Spinal cord (tissue), 10 donors: ENCODE results near the gene DRC7. TPM values are rescaled to one million over a fixed set of nuclear protein-coding genes. Genes with fewer than 3 reads are reported as not detected.

Experiments used
- DNase-seq, 6 donors: peaks; one replicate each; pipeline versions ENCODE4 v3.0.0 to v3.0.0-alpha.2; 2013 to 2015; ENCODE audit warnings: low spot score in 6 of 6, low read depth in 4 of 6
- H3K27ac ChIP-seq: one replicate; pipeline ENCODE4 v1.5.1; 2013; ENCODE audit warnings: low read depth, low read length, control low read depth
- H3K27me3 ChIP-seq: one replicate; pipeline ENCODE4 v1.6.1; 2013; ENCODE audit warnings: low read length; ENCODE audit not compliant: control insufficient read depth, insufficient read depth
- H3K36me3 ChIP-seq: one replicate; pipeline ENCODE4 v1.6.1; 2013; ENCODE audit warnings: low read length; ENCODE audit not compliant: control insufficient read depth, insufficient read depth
- H3K4me1 ChIP-seq: one replicate; pipeline ENCODE4 v1.6.1; 2013; ENCODE audit warnings: low read length; ENCODE audit not compliant: control insufficient read depth, insufficient read depth
- H3K4me3 ChIP-seq: one replicate; pipeline ENCODE4 v1.5.1; 2013; ENCODE audit warnings: low read depth, low read length, control low read depth
- H3K9me3 ChIP-seq: one replicate; pipeline ENCODE4 v1.6.1; 2013; ENCODE audit warnings: low read length; ENCODE audit not compliant: control insufficient read depth, insufficient read depth
- WGBS: methylation state at CpG from one replicate; pipeline ENCODE4 v1.1.5; 2013; ENCODE audit warnings: missing lambda C conversion rate; ENCODE audit not compliant: insufficient coverage; 5-methylcytosine and 5-hydroxymethylcytosine counted together
- polyA plus RNA-seq, 2 donors: library from polyadenylated mRNA; unstranded; fragments of 120-200 nt; gene quantifications; one replicate each; pipeline ENCODE4 v1.2.1, GENCODE V29; 2013; ENCODE audit not compliant: insufficient read length in 2 of 2
- total RNA-seq, 2 donors: library from RNA; depleted of rRNA in 1 of 2; stranded (reverse); fragments of 120-200 nt in 1 of 2; fragments of >200 nt in 1 of 2; gene quantifications; one replicate each; pipeline versions ENCODE4 v1.2.3 to v1.2.4, GENCODE V29; 2013 to 2014
- donor health status: healthy.

The DRC7 gene
- total and polyA plus RNA-seq, 4 donors, result 0.69 to 6.0 (median 4.0) TPM

- no peaks in the 10 kb centered on the region for H3K27me3 ChIP-seq
- no peaks in the 10 kb centered on the region for H3K36me3 ChIP-seq
- no peaks in the 10 kb centered on the region for H3K9me3 ChIP-seq
- DNase-seq, result no peak
- no peak overlapping the region for H3K27ac ChIP-seq
- H3K4me1 ChIP-seq, result peaks cover 4% of the 10 kb centered on the region
- 55% methylated on average over 6 of the region's 13 CpGs for WGBS
- H3K4me3 ChIP-seq, result no peak overlapping the region
Observed at GRCh38 chr16:57689762-57690558, 4.6 kb upstream of the DRC7 start.

DNA sequence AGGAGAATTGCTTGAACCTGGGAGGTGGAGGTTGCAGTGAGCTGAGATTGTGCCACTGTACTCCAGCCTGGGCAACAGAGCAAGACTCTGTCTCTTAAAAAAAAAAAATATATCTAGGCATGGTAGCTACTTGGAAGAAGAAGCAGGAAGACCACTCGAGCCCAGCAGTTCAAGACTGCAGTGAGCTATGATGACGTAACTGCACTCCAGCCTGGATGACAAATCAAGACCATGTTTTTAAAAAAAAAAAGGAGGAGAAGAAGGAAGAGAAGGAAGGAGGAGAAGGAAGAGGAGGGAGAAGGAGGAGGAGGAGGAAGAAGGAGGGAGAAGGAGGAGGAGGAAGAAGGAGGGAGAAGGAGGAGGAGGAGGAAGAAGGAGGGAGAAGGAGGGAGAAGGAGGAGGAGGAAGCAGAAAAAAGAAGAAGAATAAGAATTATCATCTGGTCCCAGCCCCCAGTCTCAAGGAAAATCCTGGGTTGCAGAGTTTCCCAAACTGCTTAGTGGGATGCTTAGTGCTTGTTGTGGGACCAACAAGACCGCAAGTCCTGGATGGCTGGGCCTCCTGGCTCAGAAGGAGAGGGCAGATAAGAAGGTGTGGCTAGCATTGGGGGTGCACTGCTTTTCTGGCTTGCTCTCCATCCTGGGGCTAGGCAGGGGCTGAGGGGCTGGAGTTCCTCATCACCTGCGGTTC is 3.7 kb upstream of the DRC7 start:
- 78% methylated on average over 4 of the region's 4 CpGs for WGBS
- Histone ChIP-seq H3K4me1 (peaks cover 4% of the 10 kb centered on the region), H3K27ac (no peak overlapping the region), H3K4me3 (no peak overlapping the region), H3K9me3 (no peaks in the 10 kb centered on the region), H3K36me3 (no peaks in the 10 kb centered on the region), H3K27me3 (no peaks in the 10 kb centered on the region)
- DNase-seq, result no peak

DNA sequence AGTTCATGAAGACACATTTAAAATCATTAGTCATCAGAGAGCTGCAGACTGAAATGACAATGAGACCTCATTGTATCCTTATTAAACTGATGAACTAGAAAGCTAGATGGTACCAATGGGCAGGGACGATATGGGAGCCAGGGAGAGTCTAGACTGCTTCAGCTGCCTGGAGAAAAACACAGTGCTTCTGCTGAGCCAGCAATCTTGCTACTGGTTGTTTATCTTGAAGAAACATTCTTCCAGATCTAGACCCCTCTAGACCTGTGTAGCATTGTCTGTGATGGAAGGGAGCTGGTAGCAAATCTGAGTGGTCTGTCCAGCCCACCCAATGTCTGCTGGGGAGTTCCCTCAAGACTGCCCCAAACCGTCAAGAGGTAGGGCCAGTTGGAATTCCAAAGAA is 2.0 kb upstream of the DRC7 start:
- no peak overlapping the region for H3K27ac ChIP-seq
- DNase-seq, result no peak
- peaks cover 8% of the 10 kb centered on the region for H3K4me1 ChIP-seq
- no peak overlapping the region for H3K4me3 ChIP-seq
- H3K9me3 ChIP-seq, result no peaks in the 10 kb centered on the region
- 71% methylated on average over 1 of the region's 2 CpGs for WGBS
- no peaks in the 10 kb centered on the region for H3K36me3 ChIP-seq
- H3K27me3 ChIP-seq, result no peaks in the 10 kb centered on the region

- DNase-seq, result peak in 1 of 6 donors; percentile 70
- H3K4me1 ChIP-seq, result peaks cover 8% of the 10 kb centered on the region
- H3K9me3 ChIP-seq, result no peaks in the 10 kb centered on the region
- H3K36me3 ChIP-seq, result no peaks in the 10 kb centered on the region
- 54% methylated on average over 3 of the region's 4 CpGs for WGBS
- H3K27ac ChIP-seq, result no peak overlapping the region
- no peaks in the 10 kb centered on the region for H3K27me3 ChIP-seq
- no peak overlapping the region for H3K4me3 ChIP-seq
Observed at GRCh38 chr16:57693550-57693949, 1.1 kb upstream of the DRC7 start.

GRCh38 chr16:57694231-57694724 is 328 bp upstream of the DRC7 start:
- DNase-seq, result no peak
- Histone ChIP-seq H3K9me3 (no peaks in the 10 kb centered on the region), H3K36me3 (no peaks in the 10 kb centered on the region), H3K27me3 (no peaks in the 10 kb centered on the region), H3K27ac (no peak overlapping the region), H3K4me1 (peaks cover 8% of the 10 kb centered on the region), H3K4me3 (peak overlapping the region; percentile 42)
- 81% methylated on average over 7 of the region's 10 CpGs for WGBS

GRCh38 chr16:57695680-57696069 is 1.1 kb downstream of the DRC7 start:
- 100% methylated on average over 3 of the region's 5 CpGs for WGBS
- no peak overlapping the region for H3K27ac ChIP-seq
- no peaks in the 10 kb centered on the region for H3K36me3 ChIP-seq
- H3K9me3 ChIP-seq, result no peaks in the 10 kb centered on the region
- H3K4me1 ChIP-seq, result peaks cover 8% of the 10 kb centered on the region
- no peak overlapping the region for H3K4me3 ChIP-seq
- no peaks in the 10 kb centered on the region for H3K27me3 ChIP-seq
- no peak for DNase-seq

GRCh38 chr16:57696240-57696639 is 1.6 kb downstream of the DRC7 start:
- H3K4me3 ChIP-seq, result no peak overlapping the region
- no peaks in the 10 kb centered on the region for H3K36me3 ChIP-seq
- H3K27me3 ChIP-seq, result no peaks in the 10 kb centered on the region
- no peak overlapping the region for H3K27ac ChIP-seq
- no peaks in the 10 kb centered on the region for H3K9me3 ChIP-seq
- 79% methylated on average over 5 of the region's 7 CpGs for WGBS
- peaks cover 8% of the 10 kb centered on the region for H3K4me1 ChIP-seq
- no peak for DNase-seq

DNA sequence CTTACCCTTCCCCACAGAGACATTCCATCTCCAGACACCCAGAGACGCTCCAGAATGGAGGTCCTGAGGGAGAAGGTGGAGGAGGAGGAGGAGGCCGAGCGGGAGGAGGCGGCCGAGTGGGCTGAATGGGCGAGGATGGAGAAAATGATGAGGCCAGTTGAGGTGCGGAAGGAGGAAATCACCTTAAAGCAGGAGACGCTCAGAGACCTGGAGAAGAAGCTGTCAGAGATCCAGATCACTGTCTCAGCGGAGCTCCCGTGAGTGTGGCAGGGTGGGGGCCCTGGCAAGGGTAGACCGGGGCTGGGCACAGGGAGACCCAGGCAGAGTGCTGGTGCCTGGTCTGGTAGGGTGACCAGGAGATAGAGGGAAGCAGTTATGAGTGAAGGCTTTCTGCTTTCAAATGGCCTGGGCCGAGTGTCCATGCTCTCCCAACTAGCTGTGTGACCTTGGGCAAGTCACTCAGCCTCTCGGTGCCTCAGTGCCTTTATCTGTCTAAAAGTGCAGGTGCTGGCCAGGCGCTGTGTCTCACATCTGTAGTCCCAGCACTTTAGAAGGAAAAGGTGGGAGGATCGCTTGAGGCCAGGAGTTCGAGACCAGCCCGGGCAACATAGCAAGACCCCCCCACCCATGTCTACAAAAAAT is 3.4 kb downstream of the DRC7 start:
- H3K27me3 ChIP-seq, result no peaks in the 10 kb centered on the region
- no peaks in the 10 kb centered on the region for H3K9me3 ChIP-seq
- peaks cover 8% of the 10 kb centered on the region for H3K4me1 ChIP-seq
- H3K27ac ChIP-seq, result no peak overlapping the region
- H3K4me3 ChIP-seq, result no peak overlapping the region
- H3K36me3 ChIP-seq, result peaks cover 3% of the 10 kb centered on the region
- WGBS, result 92% methylated on average over 12 of the region's 17 CpGs
- no peak for DNase-seq

GRCh38 chr16:57698812-57699405 is 4.3 kb downstream of the DRC7 start:
- H3K4me3 ChIP-seq, result no peak overlapping the region
- 88% methylated on average over 16 of the region's 16 CpGs for WGBS
- DNase-seq, result no peak

More at GRCh38 chr16:57698812-57699405, 4.3 kb downstream of the DRC7 start:
- Histone ChIP-seq H3K9me3 (no peaks in the 10 kb centered on the region), H3K27ac (no peak overlapping the region), H3K27me3 (no peaks in the 10 kb centered on the region), H3K36me3 (peaks cover 3% of the 10 kb centered on the region), H3K4me1 (peaks cover 8% of the 10 kb centered on the region)
